GM12891 (cell line): ENCODE results near the gene MYL6.

Experiments
- POLR2A ChIP-seq: IDR thresholded peaks from 2 replicates; pipeline ENCODE4 v1.6.1; 2011; ENCODE audit warnings: low read depth, low read length, control low read depth
- POLR2AphosphoS5 ChIP-seq: IDR thresholded peaks from 2 replicates; pipeline ENCODE4 v1.6.1; 2011; ENCODE audit warnings: low read depth, low read length, control low read depth

GRCh38 chr12:56153678-56154065 lies 4.5 kb upstream of the MYL6 start:
- TF ChIP-seq POLR2A (no peak), POLR2AphosphoS5 (no peak)
